Hepatocyte (in vitro differentiated cells): ENCODE results near the gene APOC1.

Experiments used
- EZH2 ChIP-seq: fragments of 200-600 bp; sonication (generic); IDR thresholded peaks from 2 replicates; pipeline ENCODE4 v1.6.1; 2016; ENCODE audit warnings: antibody characterized with exemption, mild to moderate bottlenecking, borderline replicate concordance
- EZH2phosphoT487 ChIP-seq: fragments of 200-600 bp; sonication (generic); IDR thresholded peaks from one replicate; pipeline ENCODE4 v1.6.1; 2018; ENCODE audit warnings: antibody characterized with exemption, mild to moderate bottlenecking, low read depth, moderate library complexity; ENCODE audit not compliant: unreplicated experiment, severe bottlenecking
- TF ChIP-seq, protein P1 (sequence below): fragments of 200-600 bp; sonication (generic); IDR thresholded peaks from 2 replicates; pipeline ENCODE4 v1.5.1; 2016; ENCODE audit warnings: antibody characterized with exemption, mild to moderate bottlenecking; ENCODE audit not compliant: poor library complexity

DNA sequence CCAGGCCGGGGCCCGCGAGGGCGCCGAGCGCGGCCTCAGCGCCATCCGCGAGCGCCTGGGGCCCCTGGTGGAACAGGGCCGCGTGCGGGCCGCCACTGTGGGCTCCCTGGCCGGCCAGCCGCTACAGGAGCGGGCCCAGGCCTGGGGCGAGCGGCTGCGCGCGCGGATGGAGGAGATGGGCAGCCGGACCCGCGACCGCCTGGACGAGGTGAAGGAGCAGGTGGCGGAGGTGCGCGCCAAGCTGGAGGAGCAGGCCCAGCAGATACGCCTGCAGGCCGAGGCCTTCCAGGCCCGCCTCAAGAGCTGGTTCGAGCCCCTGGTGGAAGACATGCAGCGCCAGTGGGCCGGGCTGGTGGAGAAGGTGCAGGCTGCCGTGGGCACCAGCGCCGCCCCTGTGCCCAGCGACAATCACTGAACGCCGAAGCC lies 5.6 kb upstream of the APOC1 start:
- TF ChIP-seq, protein P1, sequence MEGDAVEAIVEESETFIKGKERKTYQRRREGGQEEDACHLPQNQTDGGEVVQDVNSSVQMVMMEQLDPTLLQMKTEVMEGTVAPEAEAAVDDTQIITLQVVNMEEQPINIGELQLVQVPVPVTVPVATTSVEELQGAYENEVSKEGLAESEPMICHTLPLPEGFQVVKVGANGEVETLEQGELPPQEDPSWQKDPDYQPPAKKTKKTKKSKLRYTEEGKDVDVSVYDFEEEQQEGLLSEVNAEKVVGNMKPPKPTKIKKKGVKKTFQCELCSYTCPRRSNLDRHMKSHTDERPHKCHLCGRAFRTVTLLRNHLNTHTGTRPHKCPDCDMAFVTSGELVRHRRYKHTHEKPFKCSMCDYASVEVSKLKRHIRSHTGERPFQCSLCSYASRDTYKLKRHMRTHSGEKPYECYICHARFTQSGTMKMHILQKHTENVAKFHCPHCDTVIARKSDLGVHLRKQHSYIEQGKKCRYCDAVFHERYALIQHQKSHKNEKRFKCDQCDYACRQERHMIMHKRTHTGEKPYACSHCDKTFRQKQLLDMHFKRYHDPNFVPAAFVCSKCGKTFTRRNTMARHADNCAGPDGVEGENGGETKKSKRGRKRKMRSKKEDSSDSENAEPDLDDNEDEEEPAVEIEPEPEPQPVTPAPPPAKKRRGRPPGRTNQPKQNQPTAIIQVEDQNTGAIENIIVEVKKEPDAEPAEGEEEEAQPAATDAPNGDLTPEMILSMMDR = no peak
- TF ChIP-seq EZH2 = no peak
- TF ChIP-seq EZH2phosphoT487 = no peak
